ENCODE data around the gene FGFR1OP2.
A peak's percentile ranks its signal among the peaks of the same experiment; 100 is the strongest.

Gene FGFR1OP2

GRCh38 chr12:26971963-26972362 lies 33.7 kb downstream of the FGFR1OP2 start:
- DNase-seq (ENCODE audit: low spot score): peak; percentile 80
- no peak for TF ChIP-seq CTCF (IDR thresholded peaks at IDR 0.05; ENCODE audit: extremely low read depth, missing control alignments)

- no peak for TF ChIP-seq CTCF (IDR thresholded peaks at IDR 0.05; ENCODE audit: extremely low read depth, missing control alignments)
- DNase-seq (ENCODE audit: low spot score): no peak
Observed at GRCh38 chr12:26976687-26977086, 38.4 kb downstream of the FGFR1OP2 start.

- no peak for TF ChIP-seq CTCF (IDR thresholded peaks at IDR 0.05; ENCODE audit: extremely low read depth, missing control alignments)
- DNase-seq (ENCODE audit: low spot score): no peak
Observed at GRCh38 chr12:26978801-26979200, 40.5 kb downstream of the FGFR1OP2 start.

- no peak for DNase-seq (ENCODE audit: low spot score)
- TF ChIP-seq CTCF (IDR thresholded peaks at IDR 0.05; ENCODE audit: extremely low read depth, missing control alignments): no peak
Observed at GRCh38 chr12:26979733-26980132, 41.5 kb downstream of the FGFR1OP2 start.

- TF ChIP-seq CTCF (IDR thresholded peaks at IDR 0.05; ENCODE audit: extremely low read depth, missing control alignments): no peak
- no peak for DNase-seq (ENCODE audit: low spot score)
Observed at GRCh38 chr12:26982866-26983265, 44.6 kb downstream of the FGFR1OP2 start.

- no peak for TF ChIP-seq CTCF (IDR thresholded peaks at IDR 0.05; ENCODE audit: extremely low read depth, missing control alignments)
- DNase-seq (ENCODE audit: low spot score): no peak
Observed at GRCh38 chr12:26987634-26988424, 49.6 kb downstream of the FGFR1OP2 start.

GRCh38 chr12:26988703-26989102 lies 50.4 kb downstream of the FGFR1OP2 start:
- TF ChIP-seq CTCF (IDR thresholded peaks at IDR 0.05; ENCODE audit: extremely low read depth, missing control alignments): no peak
- no peak for DNase-seq (ENCODE audit: low spot score)
